SKM-1 treated with dmso at 0.1 percent for 144 hours (cell line): ENCODE data around the gene TFDP1.
A peak's percentile ranks its signal among the peaks of the same experiment; 100 is the strongest.
"Not testable (repeated sequence)": the region's sequence is repeated elsewhere in the genome, so short reads cannot be mapped to it uniquely, and the experiment has no call there.

Experiments used
- DNase-seq: peaks from one replicate; lab custom pipeline; 2025; ENCODE audit not compliant: unreplicated experiment; lab: John Stamatoyannopoulos, UW

Gene TFDP1

DNA sequence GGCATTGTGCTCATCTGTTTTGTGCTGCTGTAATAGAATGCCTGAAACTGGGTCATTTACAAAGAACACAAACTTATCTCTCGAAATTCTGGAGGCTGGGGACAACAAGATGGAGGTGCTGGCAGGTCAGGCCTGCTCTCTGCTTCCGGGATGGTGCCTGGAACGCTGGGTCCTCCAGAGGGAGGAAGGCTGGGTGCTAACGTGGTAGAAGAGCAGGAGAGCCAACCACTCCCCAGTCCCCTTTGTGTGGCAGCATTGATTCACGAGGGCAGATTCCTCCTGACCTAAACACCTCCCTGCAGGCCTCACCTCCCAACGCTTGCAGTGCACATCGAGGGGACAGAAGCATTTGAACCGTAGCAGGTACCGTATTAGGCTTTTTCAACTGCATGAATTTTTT, 34.1 kb upstream of the TFDP1 start:
- DNase-seq: no peak

GRCh38 chr13:113551081-113552000, 33.2 kb upstream of the TFDP1 start:
- DNase-seq: no peak

DNA sequence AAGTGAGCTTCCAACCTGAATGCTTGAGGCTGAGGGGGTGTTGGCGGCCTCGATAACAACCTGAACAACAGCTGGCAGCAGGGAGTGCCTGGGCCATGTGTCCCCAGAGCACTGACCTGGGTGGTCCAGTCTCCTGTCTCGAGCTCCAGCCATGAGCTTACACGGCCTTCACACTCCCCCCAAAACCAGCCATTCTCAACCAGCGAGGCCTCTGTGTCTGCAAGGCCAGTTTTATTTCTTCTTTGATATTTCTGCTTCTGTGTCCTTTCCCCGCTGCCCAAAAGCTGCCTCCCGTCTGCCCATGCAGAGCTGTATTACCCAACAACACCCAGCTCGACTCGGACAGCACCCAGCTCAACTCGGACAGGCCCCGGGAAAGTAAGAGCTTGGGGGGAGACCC, 32.5 kb upstream of the TFDP1 start:
- DNase-seq: no peak

GRCh38 chr13:113552786-113553434, 31.6 kb upstream of the TFDP1 start:
- no peak for DNase-seq

- no peak for DNase-seq
Observed at GRCh38 chr13:113553511-113554332, 30.8 kb upstream of the TFDP1 start.

DNA sequence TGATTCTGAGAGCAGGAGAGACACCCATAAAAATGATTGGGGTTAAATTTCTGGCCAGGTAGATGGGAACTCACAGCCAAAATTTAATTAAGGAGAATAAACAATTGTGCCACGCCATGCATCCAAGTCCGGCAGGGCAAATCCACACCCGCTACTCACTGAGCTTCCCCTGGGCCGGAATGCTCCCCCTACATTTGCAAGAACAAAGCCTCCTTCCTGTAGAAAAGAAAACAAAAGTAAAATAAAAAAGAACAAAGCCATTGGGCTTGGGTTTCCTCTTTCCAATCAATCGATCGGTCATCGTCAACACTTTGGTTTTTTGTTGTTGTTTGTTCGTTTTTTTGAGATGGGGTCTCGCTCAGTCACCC, 30.2 kb upstream of the TFDP1 start:
- no peak for DNase-seq

DNA sequence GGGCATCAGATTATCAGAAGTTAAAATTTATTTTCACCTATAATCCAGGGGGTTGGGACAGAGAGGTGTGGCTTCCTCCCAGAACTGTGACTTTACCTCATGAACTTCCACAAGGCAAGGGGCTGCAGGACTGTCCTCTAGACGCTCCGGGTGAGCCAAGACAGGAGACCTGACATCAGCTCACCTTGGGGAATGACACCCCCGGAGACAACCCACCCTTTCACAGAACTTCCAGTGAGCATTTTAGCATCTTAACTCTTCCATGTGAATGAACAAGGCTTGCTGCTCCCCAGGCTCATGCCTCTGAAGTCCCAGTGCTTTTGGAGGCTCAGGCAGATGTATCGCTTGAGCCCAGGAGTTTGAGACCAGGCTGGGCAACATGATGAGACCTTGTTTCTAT, 29.4 kb upstream of the TFDP1 start:
- no peak for DNase-seq

DNA sequence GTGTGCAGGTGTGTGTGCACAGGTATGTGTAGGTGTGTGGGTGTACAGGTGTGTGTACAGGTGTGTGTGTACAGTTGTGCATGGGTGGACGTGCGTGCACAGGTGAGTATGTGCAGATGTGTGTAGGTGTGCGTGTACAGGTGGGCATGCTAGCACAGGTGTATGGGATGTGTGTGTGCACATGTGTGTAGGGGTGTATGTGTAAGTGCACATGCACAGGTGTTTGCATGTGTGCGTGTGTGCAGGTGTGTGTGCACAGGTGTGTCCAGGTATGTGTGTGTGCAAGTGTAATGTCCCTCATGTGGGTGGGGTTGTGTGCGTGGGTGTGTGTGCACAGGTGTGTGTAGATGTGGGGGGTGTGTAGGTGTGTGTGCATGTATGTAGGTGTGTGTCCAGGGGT, 27.5 kb upstream of the TFDP1 start:
- DNase-seq: no peak

DNA sequence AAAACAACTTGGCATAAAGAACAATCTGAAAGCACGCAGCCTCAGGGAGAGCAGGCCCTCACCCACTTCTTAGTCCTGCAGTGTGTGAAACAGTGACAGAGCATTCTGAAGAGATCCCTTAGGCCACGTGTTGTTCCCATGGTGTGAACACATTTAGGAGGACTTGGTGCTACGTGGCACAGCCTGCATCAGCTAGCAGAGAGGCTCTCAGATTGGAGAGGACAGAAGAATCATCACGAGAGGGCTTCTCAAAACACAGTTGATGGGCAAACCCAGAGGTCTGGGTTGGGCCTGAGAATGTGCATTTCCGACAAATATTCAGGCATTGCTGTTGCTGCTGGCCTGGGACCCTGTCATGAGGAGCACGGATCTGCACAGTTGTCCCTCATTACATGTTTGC, 26.1 kb upstream of the TFDP1 start:
- DNase-seq: no peak

- no peak for DNase-seq
Observed at GRCh38 chr13:113559061-113559460, 25.5 kb upstream of the TFDP1 start.

GRCh38 chr13:113559901-113560644, 24.5 kb upstream of the TFDP1 start:
- no peak for DNase-seq

GRCh38 chr13:113560645-113561416, 23.7 kb upstream of the TFDP1 start:
- DNase-seq: no peak

DNA sequence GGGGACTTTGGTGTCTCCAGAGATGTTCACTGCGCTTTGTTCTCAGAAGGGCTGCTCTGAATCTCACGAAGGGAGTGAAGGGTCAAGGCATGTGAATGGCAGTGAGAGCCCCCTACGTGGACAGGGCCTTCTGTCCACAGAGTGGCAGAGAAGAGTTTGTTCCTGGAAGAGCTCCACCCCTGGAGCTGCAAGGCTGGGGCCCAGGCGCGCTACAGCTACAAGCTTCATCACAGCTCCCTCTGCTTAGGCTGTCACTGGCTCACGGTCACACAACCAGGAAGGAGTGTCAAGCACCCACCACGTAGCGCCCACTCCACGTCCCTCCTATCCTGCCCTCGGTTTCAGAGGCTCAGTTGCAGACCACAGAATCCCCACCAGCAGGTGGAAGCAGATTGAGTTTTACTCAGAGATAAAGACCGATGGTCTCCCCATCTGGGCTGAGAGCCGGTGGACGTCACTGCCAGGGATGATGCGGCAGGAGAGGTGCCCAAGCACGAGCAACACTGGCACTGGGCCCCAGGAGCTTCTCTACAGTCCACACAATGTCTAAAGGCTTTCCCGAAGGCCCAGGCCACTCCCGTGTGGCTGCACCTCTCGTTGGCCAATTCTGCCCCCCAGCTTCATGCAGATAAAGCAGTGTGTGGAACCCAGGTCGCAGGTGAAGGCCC, 23.0 kb upstream of the TFDP1 start:
- no peak for DNase-seq

DNA sequence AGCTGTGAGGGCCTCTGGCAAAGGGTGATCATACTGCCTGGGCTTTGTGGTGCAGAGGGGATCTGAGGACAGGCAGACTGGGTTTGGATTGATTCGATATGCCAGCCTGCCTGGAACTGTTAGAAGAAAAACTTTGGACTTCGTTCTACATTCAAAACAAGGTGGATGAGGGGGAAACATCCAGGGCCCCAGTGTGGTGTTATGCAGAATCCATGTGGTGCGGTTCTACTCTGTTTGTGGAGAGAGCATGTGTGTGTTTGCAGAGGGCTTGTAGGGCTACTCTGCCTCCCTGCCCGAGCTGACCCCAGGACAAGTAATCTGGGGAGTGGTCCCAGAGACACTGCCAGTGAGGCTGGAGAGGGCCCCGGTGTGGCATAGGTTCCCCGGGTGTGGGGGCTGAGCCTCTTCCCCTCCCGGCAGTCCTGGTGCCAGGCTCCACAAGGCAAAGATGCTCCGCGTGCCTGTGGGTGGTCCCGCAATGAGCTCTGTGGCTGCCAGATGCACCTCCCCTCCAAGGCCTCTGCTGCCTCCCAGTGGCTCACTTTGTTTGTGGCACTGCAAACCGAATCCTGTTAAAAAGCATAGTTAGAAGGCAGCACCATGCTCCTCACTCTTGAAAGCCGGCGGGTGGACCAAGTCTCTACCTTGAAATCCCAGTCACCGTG, 22.3 kb upstream of the TFDP1 start:
- DNase-seq: peak; percentile 20

DNA sequence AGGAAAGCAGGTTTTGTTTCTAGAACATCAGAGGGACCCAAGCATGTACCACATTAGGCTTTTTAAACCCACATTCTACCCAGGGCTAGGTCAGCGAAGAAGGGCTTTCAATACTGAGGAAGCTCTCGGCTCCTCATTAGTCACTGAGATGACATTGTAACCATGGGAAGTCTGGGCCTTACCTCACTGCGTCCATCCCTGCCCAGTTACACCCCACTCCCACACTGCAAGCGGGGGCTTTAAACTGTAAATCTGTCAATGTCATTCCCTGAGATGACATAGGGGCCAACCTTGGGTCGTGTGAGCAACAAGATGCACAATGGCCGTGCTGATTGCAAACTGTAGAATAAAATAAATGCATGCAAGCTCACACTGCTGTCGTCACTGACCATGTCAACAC, 21.7 kb upstream of the TFDP1 start:
- DNase-seq: no peak

- DNase-seq: not testable (repeated sequence)
Observed at GRCh38 chr13:113563511-113563910, 21.0 kb upstream of the TFDP1 start.

GRCh38 chr13:113564331-113565023, 20.1 kb upstream of the TFDP1 start:
- DNase-seq: no peak

GRCh38 chr13:113565526-113566226, 18.9 kb upstream of the TFDP1 start:
- DNase-seq: no peak
